ENCODE data around the gene FMO1. TPM values are rescaled to one million over a fixed set of nuclear protein-coding genes. Genes with fewer than 3 reads are reported as not detected.
A peak's percentile ranks its signal among the peaks of the same experiment; 100 is the strongest.

The FMO1 gene
- total RNA-seq, 2 donors from 2014 or later, result not detected

DNA sequence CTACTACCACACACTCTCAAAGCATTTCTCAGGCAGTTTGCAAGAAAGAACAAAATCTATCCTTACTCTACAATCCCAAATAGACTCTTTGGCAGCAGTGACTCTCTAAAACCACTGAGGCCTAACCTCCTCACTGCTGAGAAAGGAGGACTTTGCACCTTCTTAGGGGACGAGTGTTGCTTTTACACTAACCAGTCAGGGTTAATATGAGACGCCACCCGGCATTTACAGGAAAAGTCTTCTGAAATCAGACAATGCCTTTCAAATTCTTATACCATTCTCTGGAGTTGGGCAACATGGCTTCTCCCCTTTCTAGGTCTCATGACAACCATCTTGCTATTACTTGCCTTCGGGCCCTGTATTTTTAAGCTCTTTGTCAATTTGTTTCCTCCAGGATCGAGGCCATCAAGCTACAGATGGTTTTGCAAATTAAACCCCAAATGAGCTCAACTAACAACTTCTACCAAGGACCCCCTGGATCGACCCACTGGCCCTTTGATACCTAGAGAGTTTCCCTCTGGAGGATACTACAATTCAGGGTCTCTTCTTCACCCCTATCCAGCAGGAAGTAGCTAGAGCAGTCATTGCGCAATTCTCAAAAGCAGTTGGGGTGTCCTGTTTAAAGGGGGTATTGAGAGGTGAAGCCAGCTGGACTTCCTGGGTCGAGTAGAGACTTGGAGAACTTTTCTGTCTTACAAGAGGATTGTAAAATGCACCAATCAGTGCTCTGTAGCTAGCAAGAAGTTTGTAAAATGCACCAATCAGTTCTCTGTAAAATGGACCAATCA is 63.7 kb downstream of the FMO1 start:
- H3K4me3 Mint-ChIP-seq, result no peak overlapping the region
- no peaks in the 10 kb centered on the region for H3K27me3 Mint-ChIP-seq
- H3K27ac Mint-ChIP-seq, result no peak overlapping the region
- ATAC-seq (no peak), DNase-seq (ENCODE audit: low spot score) (no peak)
- H3K9me3 Mint-ChIP-seq, result no peaks in the 10 kb centered on the region
- peaks cover 11 to 12% of the 10 kb centered on the region in 2 donors for H3K4me1 Mint-ChIP-seq (ENCODE audit: low read depth in 2 of 2)
- H3K36me3 Mint-ChIP-seq, result no peaks in the 10 kb centered on the region

DNA sequence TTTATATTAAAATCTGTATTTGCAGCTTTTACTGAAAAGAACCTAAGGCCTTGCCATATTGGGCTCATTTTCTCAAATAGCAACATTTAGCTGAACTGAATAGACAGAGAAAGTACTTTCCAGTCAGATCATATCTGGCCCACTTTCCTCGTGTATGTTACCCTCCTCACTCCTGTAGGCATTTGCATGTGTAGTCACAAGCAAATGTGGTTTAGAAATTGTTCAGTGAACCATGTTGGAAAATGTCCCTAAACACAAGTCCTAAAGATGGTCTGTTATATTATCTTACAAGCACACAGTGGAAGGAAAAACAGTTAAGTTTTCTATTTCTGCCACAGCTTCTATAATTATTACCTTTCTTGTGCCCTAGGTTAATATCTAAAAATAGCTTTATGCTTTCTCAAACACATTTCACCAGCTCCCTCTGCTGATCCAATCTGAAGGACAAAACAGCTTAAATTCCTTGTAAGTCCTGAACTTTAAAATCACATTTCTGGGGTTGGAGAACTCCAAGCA is 65.1 kb downstream of the FMO1 start:
- ATAC-seq, result no peak
- Mint-ChIP-seq H3K4me3 (peak overlapping the region; percentile 78), H3K36me3 (no peaks in the 10 kb centered on the region), H3K27me3 (no peaks in the 10 kb centered on the region), H3K9me3 (no peaks in the 10 kb centered on the region), H3K27ac (peak overlapping the region; percentile 84 to 93), H3K4me1 (ENCODE audit: low read depth in 2 of 2) (peaks cover 11 to 12% of the 10 kb centered on the region in 2 donors)
- DNase-seq (ENCODE audit: low spot score), result no peak

DNA sequence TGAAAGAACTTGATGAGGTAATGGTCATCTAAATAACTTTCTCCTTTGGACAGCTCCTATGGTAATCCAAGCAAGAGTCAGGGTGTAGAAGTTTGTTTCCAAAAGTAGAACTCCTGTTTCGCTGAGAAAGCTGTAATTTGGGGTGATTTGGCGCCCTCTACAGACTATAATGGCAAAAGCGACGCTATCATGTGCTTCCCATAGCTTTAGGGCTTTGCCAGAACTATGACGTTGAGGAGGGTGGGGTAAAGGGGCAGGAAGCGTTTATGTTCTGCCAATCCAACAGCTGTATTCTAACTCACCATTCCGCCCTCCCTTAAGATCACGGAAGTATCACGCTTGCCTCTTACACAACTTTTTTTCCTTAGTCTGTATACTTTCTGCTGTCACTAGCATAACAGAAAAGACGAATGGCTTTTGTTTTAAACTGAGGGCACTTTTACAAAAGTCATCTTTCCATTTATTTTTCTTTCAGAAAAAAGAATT is 65.6 kb downstream of the FMO1 start, which contains the start of gene FMO4:
TSS of gene FMO4 (plus strand) at position 349 of the 486 bp plus-strand sequence. CDS start 5,643 bp downstream, outside the sequence.
- peak within 1 kb of the TSS; percentile 84 to 93 for H3K27ac Mint-ChIP-seq
- peaks cover 11 to 12% of the 10 kb centered on the region in 2 donors for H3K4me1 Mint-ChIP-seq (ENCODE audit: low read depth in 2 of 2)
- no peaks in the 10 kb centered on the region for H3K36me3 Mint-ChIP-seq
- peak; percentile 90 for DNase-seq (ENCODE audit: low spot score)
- H3K9me3 Mint-ChIP-seq, result no peaks in the 10 kb centered on the region
- no peaks in the 10 kb centered on the region for H3K27me3 Mint-ChIP-seq
- H3K4me3 Mint-ChIP-seq, result peak within 1 kb of the TSS; percentile 78
- ATAC-seq, result peak; percentile 100

DNA sequence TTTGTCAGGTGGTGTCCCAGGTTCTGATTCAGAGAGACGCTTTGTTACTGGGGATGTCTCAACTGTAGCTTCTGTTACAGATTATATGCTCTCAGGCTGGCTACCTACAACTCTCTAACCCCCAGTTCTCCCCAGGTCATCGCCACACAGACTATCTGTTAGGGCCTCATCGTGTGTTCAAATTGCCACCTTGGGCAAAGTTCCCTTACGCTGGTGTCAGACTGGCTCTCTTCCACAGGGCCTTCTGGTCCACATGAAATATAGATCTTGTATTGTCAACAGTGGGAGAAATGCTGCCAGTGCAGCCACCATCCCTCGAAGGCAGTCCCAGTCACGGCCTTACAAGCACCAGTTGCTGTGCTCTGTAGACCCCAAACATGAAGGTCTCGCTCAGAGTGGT is 81.0 kb downstream of the FMO1 start:
- H3K9me3 Mint-ChIP-seq, result no peaks in the 10 kb centered on the region
- H3K4me1 Mint-ChIP-seq (ENCODE audit: low read depth in 2 of 2), result no peaks in the 10 kb centered on the region
- H3K4me3 Mint-ChIP-seq, result no peak overlapping the region
- no peaks in the 10 kb centered on the region for H3K27me3 Mint-ChIP-seq
- ATAC-seq (no peak), DNase-seq (ENCODE audit: low spot score) (no peak)
- H3K27ac Mint-ChIP-seq, result no peak overlapping the region
- H3K36me3 Mint-ChIP-seq, result no peaks in the 10 kb centered on the region

DNA sequence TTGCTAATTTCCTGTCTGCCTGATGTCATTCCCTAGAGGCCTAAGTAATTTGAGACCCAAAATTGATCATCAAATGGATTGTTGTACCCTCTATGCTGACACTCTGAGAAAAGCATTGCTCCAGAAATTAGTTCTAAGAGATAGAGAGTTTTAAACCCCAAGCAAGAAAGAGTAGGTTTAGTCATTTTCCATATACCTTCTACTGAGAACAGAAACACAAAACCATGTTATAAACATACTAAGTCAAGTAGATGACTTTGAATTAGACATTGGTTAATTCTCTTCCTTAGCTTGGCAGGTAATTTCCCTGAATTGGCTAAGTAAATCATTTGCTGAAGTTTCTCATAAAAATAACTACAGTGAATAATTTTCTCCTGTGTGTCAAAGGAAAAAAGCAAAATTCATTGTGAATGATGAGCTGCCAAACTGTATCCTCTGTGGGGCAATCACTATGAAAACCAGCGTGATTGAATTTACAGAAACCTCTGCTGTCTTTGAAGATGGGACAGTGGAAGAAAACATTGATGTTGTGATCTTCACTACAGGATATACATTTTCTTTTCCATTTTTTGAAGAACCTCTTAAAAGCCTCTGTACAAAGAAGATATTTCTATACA is 85.8 kb downstream of the FMO1 start:
- H3K9me3 Mint-ChIP-seq, result no peaks in the 10 kb centered on the region
- ATAC-seq (no peak), DNase-seq (ENCODE audit: low spot score) (no peak)
- H3K27ac Mint-ChIP-seq, result no peak overlapping the region
- no peaks in the 10 kb centered on the region for H3K27me3 Mint-ChIP-seq
- H3K4me1 Mint-ChIP-seq (ENCODE audit: low read depth in 2 of 2), result no peaks in the 10 kb centered on the region
- no peak overlapping the region for H3K4me3 Mint-ChIP-seq
- peaks cover 10% of the 10 kb centered on the region for H3K36me3 Mint-ChIP-seq

Other genes with a start within 250 kb of the FMO1 start
- gene FMO3, start 157.6 kb upstream of the FMO1 start, total RNA-seq, result not detected
- not detected for gene FMO2, start 63.2 kb upstream of the FMO1 start, total RNA-seq
- gene FMO4, start 65.7 kb downstream of the FMO1 start, total RNA-seq, result 1 to 10 TPM; 1.5 to 3.8 TPM
- 100 to 1,000 TPM; 331 to 343 TPM for gene PRRC2C, start 237.0 kb downstream of the FMO1 start, total RNA-seq

All from natural killer cell treated with Interleukin-12 subunit alpha and Interleukin-12 subunit beta and Interleukin-15 and Interleukin-18, amount 100 ng/mL, for 72 hours (primary cell).